Activated CD8-positive, alpha-beta memory T cell treated with anti-CD3 and anti-CD28 coated beads for 1 hour (primary cell): ENCODE data around the gene STK11IP.

Experiments used
- DNase-seq, 2 donors: peaks; one replicate each; pipeline ENCODE4 v3.0.0-alpha.2; 2020; ENCODE audit warnings: low read depth in 1 of 2; ENCODE audit errors: extremely low read depth in 1 of 2

The STK11IP gene

GRCh38 chr2:219575566-219576504 lies 21.8 kb upstream of the STK11IP start:
- no peak for DNase-seq

GRCh38 chr2:219576505-219577388 lies 20.9 kb upstream of the STK11IP start:
- no peak for DNase-seq

DNA sequence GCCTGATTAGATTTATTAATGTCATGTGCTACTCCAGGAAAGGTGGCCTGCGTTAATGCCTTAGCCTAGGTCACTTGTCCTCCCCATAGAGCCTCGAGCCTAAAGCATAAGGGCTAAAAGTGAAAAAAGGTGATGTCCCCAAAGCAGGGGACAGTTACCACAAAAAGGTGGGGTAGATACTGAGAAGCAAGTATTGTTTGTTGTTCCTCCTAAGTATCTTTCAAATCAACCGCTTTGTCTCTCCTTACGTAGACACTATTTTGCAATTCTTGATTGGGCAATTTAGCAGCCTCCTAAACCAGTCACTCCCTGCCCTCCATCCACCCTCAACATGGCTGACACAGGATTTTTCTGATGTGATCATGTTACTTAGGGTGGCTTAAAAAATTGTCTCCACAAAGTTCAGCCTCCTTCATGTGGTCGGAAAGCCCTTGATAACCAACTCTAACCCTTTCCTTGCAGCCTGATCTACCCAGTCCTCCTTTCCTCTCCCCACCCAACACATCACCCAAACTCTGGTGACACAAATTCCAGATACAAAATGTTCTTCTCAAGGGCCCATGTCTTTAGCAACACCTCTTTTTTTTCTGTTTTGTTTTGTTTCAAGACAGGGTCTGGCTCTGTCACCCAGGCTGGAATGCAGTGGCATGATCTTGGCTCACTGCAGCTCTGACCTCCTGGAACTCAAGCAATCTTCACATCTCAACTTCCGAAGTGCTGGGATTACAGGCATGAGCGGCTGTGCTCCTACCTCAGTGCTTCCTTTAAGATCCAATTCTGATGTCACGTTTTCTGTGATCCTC lies 18.6 kb upstream of the STK11IP start:
- no peak for DNase-seq

DNA sequence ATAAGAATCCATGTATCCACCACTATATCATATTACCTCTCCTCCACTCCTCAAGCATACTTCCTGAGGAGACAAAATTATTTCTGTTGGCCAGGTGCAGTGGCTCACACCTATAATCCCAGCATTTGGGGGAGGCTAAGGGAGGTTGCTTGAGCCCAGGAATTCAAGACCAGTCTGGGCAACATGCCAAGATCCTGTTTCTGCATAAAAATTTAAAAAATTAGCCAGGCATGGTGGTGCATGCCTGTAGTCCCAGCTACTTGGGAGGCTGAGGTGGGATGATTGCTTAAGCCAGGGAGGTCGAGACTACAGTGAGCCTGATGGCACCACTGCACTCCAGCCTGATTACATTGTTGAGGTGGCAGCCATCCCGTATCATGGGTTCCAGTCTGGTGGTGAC lies 16.3 kb upstream of the STK11IP start:
- no peak for DNase-seq

- DNase-seq, result no peak
These were observed 6.6 kb upstream of the STK11IP start for GRCh38 chr2:219591091-219591490.

- no peak for DNase-seq
These were observed 4.9 kb upstream of the STK11IP start for GRCh38 chr2:219592736-219593135.

DNA sequence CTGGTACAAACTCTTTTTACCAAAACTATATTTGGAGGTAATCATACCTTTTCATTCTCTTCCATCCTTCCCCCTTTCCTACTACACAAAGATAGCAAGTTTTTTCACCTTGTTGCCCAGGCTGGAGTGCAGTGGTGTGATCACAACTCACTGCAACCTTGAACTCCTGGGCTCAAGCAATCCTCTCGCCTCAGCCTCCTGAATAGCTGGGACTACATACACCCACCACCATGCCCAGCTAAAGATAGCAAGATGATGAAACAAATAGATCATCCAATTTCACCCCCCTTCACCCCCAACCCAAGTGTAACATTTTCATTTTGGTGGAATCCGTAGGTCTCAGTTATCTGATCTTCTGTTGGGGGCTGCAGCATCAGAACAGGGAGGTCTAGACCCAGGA lies 4.5 kb upstream of the STK11IP start:
- DNase-seq, result no peak

GRCh38 chr2:219595256-219595655 lies 2.4 kb upstream of the STK11IP start:
- DNase-seq, result no peak

DNA sequence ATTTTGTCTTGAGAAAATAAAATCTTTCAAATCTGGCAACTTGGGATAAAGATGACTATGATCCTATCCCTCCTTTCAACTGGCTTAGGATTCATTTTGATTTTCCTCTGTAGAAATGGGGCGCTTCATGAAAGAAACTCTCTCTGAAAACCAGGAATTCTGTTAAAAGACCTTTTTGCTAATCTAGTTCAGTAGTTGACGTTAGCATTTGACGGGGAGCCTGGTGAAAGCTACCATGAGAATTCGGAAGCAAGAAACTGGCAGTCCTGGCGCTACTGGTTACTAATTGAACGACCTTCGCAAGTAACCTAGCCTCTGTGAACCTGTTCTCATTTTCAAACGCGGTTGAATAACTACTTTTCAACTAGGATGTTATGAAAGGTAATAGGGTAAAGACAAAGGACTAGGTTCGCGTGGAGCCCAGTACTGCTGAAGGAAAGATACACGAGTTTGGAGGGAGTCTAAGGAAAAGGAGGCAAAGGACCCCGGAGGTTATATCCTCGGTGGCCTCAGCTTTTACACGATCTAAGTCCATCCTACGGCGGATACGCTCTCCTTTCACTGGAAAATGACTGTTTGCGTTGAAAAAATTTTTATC lies 604 bp upstream of the STK11IP start:
- no peak for DNase-seq

DNA sequence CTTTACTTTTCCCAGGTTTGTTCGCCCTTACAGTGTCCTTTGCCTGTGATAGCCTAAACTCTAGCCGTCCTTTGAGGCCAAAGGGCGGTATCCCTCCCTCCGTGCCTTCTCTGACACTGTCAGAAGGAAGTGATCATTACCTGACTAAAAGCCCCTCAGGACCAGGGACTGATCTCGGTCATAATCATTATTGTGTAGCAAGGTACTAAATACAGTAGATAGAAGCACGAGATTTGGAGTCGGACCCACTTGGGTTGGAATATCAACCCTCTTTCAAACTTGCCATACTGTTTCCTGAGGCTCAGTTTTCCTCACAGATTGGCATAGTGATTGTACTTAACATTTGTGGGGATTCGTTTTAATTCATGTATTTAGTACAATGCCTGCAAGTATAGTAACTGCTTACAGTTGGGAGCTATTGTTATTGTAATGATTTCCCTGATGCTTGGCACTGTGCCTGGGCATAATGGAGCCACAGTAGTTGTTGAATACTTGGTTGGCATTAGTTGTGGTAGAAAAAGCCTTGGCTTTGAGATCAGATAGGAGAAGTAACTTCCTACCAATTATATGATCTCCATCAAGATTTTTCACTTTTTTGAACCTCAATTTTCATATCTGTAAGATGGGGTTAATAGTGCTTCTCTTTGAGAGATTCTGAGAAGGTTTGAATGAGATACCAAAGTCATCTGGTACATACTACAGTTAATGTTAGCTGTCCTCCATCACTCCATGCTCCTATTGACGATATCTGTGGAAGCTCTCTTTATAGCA lies 836 bp downstream of the STK11IP start:
- DNase-seq, result no peak

GRCh38 chr2:219603771-219604170 lies 6.1 kb downstream of the STK11IP start:
- DNase-seq, result no peak

- no peak for DNase-seq
These were observed 7.9 kb downstream of the STK11IP start for GRCh38 chr2:219605607-219605954.

GRCh38 chr2:219607931-219608330 lies 10.3 kb downstream of the STK11IP start:
- no peak for DNase-seq

GRCh38 chr2:219608399-219608964 lies 10.8 kb downstream of the STK11IP start:
- DNase-seq, result no peak

DNA sequence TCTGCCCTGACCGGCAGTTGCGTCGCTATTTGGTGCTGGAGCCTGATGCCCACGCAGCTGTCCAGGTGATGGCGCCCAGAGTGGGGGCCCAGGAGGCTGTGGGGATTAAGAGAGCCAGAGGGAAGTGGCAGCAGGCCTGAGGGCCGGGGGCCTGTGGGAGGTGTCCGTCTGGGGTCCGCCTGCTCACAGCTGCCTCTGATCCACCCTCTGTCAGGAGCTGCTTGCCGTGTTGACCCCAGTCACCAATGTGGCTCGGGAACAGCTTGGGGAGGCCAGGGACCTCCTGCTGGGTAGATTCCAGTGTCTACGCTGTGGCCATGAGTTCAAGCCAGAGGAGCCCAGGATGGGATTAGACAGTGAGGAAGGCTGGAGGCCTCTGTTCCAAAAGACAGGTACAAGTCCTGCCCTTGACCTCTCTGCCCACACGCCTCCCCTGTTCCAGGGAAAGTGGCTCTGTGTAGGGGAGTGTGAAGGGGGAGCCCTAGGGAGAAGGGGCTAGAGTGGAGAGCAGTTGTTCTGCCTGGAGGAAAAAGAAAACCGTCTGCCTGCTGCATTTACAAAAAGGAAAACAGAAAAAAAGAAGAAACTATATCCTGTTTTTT lies 11.6 kb downstream of the STK11IP start:
- no peak for DNase-seq

GRCh38 chr2:219611306-219611705 lies 13.6 kb downstream of the STK11IP start:
- no peak for DNase-seq

- DNase-seq, result no peak
These were observed 14.4 kb downstream of the STK11IP start for GRCh38 chr2:219611866-219612576.

GRCh38 chr2:219612577-219613286 lies 15.1 kb downstream of the STK11IP start:
- DNase-seq, result no peak
